IPS-11a (cell line): Measurements from ENCODE around the gene TRIO.

Source experiments
- H3K4me3 ChIP-seq: one replicate; pipeline ENCODE4 v1.5.1; 2013; ENCODE audit warnings: low read depth, low read length, control low read depth

Gene TRIO

DNA sequence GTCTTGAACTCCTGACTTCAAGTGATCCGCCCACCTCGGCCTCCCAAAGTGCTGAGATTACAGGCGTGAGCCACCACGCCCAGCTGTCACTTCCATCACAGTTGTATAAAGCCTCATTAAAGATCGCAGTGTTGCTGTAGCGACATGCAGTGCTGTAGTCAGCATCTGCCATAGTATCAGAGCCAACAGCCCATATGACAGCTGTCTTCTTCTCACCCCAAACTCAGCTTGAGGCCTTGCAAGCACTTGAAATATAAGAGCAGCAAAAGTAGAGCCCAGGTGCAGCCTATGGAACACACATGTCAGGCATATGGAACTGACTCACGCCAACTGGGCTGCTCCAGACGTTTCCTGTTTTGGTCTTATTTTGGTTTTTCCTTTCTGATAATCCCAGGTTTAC lies 167.8 kb downstream of the TRIO start:
- H3K4me3 ChIP-seq: no peak overlapping the region

DNA sequence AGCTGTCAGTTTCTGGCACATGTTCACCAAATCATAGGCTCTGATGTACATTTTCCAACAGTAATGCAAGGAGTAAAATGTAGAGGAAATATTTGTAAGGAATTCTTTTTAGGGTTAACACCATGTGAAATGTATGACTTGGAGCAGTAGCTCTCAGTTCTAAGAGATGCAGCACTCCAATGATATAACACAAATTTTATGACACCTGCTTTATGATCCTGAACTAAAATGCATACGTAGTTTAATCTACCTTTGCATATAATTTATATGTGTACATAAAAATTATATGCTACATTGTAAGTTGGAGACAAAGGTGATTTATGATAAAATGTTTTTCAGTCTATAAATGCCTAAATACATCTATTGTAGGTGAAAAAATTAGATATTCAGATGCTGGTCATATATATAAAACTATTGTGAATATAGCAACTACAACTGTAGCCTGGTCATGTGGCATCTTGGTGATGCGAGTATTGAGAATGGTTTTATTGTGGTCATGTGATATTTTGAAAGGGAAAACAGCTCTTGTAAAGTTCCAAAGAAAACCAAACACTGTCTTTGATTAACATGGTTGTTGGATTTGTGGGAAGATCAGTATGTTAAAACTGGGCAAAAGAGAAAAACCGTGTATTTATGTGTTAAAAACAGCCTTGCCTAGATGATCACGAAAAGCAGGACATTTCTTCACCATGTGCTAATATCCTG lies 171.0 kb downstream of the TRIO start:
- no peak overlapping the region for H3K4me3 ChIP-seq

DNA sequence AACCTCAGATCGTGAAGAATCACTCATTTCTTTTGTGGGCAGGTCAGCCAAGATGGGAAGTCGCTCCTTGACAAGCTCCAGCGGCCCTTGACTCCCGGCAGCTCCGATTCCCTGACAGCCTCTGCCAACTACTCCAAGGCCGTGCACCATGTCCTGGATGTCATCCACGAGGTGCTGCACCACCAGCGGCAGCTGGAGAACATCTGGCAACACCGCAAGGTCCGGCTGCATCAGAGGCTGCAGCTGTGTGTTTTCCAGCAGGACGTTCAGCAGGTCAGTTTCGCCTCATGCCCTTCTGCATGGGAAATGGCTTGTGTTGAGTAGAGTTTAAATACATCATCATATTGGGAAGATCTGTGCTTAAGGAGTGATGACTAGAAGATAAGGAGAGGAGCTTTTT lies 173.3 kb downstream of the TRIO start:
- H3K4me3 ChIP-seq: no peak overlapping the region

DNA sequence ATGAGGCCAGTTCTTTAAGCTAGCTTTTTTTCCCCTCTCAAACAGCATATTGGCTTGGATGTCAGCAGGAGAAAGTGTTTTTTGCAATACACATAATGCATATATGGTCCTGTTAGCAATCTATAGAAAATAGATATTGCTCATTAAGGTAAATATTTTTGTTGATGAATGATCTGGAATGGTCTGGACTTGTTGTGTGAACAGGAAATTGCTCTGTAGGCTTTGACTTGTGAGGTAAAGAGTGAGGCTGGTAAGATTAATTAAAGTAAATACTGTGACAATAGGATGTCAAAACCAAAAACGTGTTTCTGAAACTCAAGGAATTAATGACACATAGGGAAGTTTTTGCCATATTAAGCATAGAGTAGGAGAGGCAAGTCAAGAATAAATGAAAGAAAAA lies 176.0 kb downstream of the TRIO start:
- H3K4me3 ChIP-seq: no peak overlapping the region

DNA sequence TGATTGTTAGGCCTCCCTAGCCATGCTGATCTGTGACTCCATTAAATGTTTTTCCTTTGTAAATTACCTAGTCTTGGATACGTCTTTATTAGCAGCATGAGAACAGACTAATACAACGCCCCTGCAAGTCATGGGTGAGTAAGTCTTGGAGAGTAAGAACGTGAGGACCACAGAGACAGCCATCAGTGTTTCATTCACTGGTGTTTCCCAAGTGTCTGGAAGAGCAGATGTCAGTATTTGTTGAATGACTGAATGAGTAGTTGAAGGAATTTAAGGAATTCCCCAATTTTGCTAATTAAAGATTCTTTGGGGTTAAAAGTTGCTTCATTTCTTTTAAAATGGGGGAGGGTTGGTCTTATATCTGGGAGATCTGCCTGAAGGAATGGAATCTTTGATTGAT lies 178.8 kb downstream of the TRIO start:
- H3K4me3 ChIP-seq: no peak overlapping the region

DNA sequence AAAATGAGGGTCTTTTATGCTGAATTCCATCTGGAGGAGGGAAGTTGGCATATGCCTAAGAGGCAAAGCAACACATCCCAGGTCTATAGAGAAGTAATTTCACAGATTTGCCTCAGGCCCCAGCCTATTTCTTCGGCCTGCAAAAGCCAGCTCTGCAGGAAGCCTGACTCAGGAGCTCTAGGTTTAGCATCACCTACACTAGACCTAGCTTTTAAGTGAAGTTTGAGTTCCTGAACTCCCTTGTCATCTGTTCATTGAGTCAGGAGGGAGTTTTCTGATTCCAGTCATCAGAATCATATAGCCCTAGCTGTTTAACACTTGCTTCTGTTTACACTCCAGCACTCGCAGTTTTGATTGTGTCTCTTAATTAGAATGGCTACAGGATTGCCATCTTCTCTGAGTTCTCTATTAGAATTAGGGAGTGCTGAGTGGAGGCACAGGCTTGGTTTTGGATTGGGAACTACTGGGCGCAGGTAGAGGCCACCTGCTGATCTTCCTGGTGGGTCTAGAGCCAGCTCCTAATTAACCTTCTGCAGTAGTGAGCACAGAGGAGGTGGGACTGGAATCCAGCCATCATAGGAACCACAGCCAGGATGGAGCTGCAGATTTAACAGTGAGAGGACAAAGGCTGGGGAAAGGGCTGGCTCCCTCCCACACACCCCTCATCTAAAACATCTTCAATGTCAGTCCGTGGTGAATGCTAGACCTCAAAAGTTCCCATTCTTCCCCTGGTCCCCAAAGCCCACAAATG lies 179.5 kb downstream of the TRIO start:
- H3K4me3 ChIP-seq: no peak overlapping the region

DNA sequence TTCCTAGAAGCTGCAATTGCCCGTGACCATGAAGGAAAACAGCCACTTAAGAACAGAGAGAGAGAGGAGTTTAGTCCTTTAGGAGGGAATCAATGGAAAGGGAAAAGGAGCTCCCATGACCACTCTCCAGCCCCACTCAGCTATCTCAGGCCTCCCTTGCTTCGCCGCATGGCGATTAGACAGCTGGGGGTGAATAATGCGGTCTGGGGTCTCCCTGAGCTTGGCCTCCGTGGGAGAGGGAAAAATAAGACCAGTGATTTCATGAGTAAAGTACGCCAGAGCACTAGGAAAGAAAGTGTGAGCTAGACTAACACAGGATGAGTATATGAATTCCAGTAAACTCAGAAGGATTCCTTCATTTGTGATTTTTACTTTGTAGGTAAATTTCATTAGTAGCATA lies 180.3 kb downstream of the TRIO start:
- no peak overlapping the region for H3K4me3 ChIP-seq

DNA sequence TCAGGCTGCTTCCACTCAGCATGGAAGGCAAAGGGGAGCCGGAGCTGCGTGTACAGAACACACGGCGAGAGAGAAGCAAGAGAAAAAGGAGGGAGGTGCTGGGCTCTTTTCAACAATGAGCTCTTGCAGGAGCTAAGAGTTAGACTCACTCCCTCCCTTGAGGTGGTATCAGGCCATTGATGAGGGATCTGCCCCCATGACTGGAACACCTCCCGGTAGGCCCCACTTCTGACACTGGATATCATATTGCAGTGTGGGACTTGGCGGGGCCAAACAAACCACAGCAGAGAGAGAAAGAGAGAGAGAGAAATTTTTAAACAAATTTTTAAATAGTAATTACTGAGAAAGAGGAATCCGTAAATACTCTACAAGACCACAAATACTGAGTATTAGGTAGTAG lies 182.2 kb downstream of the TRIO start:
- H3K4me3 ChIP-seq: no peak overlapping the region

DNA sequence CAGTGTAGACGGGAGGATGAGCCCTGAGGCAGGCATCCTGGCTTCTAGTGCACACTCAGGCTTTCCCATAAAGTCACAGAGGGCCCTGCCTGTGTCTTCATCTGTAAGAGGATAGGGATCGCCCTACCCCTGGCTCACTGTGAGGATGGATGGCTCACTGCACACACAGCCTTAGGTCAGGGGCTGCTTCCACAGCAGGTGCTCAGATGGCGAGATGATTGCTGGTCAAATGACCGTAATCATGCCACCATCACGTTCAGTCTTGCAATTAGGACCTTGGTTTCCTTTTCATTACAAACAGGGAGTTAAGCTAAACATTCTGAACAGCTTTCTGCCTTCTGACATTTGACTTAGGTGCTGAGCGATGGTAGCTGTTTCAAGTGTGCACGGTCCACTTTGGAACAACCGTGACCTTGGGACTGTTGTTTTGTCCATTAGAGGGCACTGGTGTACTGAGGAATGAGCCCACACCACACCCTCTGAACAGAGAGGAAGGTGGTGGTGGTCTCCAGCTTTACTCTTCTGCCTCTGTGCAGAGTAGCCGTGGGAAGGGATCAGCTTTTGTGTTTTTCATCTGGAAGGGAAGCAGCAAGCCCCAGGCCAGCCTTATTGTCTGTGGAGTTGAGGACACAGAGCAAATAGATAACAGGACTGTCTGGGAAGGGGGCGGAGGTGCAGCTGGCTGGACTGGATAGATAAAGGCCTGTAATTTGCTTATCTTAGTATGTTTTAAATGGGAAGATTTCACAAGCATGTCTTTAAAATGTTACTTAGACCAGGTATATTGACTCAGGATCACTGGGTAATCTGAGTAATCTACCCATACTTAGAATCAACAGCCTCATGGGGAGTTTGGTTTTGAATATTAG lies 183.1 kb downstream of the TRIO start:
- H3K4me3 ChIP-seq: no peak overlapping the region

DNA sequence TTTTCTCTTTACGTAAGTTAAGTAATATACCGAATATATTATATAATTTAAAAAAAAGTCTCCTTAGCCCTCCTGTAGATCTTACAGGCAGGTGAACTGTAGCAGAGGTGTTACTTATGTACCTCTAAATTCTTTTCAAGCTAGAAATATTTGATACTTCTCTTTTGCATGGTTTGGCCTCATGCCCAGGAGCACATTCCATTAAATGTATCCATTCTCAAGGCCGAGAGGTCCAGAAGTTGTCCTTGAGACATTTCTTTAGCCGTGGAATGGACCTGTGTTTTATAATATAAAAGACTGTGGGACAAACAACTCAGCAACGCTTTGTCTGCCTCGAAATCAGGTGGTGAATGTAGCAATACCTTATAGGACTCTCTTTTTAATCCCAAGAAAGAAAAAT lies 184.5 kb downstream of the TRIO start:
- no peak overlapping the region for H3K4me3 ChIP-seq

DNA sequence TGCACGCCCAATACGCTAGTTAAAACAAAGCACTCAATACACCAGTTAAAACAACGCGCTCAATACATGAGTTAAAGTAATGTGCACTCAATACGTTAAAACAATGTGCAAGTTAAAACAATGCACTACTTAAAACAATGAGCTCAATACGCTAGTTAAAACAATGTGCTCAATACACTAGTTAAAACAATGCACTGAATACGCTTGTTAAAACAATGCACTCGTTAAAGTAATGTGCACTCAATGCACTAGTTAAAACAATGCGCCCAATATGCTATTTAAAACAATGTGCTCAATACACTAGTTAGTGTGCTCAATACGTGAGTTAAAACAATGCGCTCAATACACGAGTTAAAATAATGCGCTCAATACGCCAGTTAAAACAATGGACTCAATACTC lies 185.0 kb downstream of the TRIO start:
- H3K4me3 ChIP-seq: no peak overlapping the region

DNA sequence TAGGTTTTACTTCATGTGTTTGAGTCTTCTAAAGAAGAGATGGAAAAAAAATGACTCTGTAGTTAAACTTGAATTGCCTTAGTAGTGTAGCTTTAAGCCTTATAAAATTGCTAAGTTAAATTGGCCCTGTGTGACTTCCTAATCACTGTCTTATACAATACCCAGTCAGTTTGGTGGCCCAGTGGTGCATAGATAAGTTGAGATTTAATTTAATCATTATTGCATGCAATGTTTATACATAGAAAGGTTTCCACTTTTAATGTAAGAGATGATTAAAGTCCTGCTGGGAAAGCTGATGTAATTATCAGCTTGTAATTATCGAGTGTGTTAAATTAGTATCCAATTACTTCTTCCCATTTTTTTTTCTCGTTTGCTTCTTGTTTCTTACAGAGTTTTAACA lies 187.1 kb downstream of the TRIO start:
- no peak overlapping the region for H3K4me3 ChIP-seq

DNA sequence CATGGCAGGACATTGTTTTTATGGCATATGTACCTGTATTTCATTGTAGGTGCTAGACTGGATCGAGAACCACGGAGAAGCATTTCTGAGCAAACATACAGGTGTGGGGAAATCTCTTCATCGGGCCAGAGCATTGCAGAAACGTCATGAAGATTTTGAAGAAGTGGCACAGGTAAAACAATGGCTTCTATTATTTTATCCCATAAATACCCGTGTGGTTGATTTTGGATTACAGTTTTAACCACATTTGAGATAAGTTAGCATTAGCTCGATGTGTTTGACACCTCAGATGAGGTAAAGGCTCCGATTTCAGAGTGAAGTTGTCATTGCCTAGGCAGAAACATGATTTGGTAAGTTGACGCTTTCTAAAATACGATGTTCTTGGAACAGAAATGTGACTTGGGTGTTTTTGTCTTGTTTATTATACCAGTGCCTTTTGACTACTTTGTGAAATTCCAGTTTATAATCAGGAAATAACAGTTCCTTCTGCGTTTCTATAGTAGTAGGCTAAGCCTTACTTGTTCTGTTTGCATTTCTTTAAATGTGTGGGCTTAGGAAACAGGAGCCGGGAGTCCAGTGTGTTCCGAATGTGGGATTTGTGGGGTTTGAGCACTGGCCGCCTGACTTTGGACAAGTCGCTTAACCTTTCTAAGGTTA lies 187.7 kb downstream of the TRIO start:
- H3K4me3 ChIP-seq: no peak overlapping the region

DNA sequence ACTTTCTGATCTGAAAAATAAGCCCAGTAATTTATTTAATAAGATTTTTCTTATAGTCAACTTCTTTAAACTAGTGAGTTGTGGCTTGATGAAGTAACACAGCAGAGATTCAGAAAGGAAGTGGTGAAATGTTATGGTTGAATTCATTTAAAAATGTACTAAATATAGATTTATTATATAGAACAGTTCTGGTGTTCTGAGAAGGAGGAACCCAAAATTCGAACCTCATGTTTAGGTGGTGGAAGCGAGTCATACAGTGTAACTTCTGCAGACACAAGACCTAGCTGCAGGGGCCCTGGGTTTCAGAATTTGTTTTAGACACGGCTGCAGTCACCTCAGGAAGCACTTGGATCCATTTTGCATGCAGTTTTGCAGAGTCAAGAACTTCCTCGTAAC lies 188.2 kb downstream of the TRIO start:
- H3K4me3 ChIP-seq: no peak overlapping the region

DNA sequence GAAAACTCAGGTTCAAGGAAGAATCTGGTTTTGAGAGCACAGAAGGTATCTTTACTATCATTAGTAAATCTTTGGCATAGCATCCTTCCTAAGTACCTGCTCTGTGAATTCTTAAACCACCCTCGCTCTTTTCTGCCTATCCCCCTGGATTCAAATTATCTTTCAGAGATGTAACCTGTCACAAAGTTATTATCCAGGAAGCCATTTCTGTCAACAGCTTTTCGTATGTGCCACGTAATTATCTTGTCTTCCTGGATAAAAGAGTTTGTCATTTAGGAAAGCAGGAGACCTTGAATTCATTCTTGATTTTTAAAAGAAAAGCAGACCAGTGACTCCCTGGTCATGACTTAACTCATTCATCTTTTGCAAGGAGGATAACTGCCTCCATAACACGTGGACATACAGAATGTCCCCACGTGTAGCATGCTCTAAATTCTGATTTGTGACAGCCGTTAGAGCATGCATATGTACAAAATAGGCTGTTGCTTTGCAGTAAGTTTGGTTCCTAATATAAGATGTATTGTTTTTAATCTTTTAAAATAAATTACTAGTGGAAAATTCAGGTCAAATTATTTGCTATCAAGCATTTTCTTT lies 189.0 kb downstream of the TRIO start:
- H3K4me3 ChIP-seq: no peak overlapping the region

DNA sequence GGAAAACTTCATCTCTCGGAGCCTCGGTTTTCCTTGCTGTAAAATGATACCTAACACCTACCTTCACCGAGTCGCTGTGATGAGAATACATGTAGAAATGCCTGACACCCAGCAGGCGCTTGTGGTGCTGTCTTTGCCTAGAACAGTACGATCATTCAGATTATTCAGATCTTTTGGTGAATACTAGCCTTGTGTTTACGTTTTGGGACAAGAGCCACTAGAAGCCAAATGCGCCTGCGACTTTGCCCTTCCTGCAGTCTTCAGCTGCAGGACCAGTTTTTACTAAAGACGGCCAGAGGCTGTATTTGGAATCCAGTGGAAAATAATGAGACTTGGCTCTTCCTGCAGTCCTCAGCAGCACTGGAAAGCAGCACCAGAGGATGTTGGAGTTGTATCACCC lies 189.6 kb downstream of the TRIO start:
- no peak overlapping the region for H3K4me3 ChIP-seq

DNA sequence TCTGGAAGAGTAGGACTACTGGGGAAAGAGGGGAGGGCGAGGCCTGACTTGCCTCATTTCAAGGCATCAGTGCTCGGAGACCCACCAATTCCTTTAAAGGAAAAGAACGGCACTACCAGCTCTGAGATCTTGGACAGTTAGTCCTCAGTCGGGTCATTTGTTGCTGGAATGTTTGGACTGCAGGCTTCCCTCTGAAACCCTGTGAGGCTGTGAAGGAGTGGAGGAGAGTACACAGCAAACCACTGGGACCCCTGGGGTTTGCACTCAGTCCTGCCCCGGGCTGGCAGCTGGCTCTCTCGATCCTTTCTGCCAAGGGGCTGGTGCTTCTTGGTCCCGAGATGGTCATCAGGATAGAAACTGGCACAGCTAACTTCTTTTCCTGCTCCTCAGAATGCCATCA lies 194.5 kb downstream of the TRIO start:
- H3K4me3 ChIP-seq: no peak overlapping the region

DNA sequence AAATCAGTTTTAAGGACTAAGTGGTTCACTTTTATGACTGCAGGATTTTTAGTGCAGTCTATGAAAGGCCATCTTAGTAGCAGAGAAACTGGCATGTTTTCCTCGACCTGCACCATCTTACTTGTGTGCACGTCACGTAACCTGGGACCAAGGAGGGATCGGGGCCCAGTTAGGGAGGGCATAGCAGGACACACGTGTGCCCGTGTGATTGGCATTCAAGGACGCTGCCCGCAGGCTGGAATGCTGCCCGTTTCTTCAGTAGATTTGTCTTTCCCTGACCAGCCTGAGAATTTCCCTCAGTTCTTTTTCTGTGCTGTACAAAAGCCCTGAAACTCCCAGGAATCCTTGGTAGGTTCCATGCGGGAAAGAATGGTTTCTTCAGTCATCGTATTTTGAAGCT lies 196.3 kb downstream of the TRIO start:
- H3K4me3 ChIP-seq: no peak overlapping the region

DNA sequence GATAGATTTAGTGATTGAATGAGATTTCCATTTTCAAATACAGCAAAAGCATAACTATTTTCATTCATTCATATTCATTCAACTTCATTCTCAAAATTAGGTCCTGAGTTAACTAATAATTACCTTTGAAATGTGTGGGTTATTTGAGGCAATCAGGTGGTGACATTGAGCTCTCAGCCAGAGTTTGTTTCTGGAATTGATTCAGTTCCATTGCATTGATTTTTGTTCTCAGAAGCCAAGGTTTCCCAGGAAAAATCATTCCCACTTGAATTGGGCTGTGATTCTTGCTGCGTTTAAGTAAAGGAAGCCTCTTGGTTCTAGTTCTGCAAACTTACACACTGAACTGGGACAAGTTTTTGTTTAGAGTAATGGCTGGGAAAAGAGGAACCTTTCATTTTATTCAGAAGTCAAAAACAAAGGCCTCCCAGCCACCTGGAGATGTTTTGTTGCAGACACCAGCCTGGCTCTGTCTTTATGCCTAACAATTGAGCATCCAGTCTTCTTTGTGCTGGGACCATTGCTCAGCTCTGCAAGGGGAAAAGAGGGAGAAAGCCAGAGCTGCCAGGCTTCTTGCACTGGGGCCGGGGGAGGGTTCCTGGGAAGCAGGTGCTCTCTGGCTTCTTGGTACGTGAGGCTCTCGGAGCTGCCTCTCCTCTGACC lies 198.6 kb downstream of the TRIO start:
- no peak overlapping the region for H3K4me3 ChIP-seq

DNA sequence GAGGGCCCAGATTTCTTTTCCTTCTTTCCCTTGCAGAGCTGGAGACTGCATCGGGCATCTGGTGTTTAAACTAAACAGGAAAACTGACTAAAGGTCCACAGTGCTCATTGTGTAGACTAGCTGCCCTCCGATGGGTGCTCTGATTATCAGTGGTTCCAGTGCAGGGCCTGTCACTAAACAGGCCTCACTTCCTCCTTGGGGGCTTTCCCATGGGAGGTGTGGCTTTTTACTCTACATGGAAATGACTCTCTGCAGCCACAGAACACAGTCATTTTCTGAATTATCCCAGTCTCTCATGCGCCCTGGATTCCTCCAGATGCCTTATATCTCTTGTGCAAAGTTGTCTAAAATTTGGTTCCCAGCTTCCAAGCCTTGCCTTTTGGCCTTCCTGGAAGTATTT lies 199.2 kb downstream of the TRIO start:
- no peak overlapping the region for H3K4me3 ChIP-seq
